H54 (cell line): ENCODE results near the gene DDX56.
"Not testable (repeated sequence)": the region's sequence is repeated elsewhere in the genome, so short reads cannot be mapped to it uniquely, and the experiment has no call there.

Experiments
- DNase-seq: peaks from one replicate; pipeline ENCODE4 v3.0.0; 2011; ENCODE audit warnings: low spot score, mixed read lengths; ENCODE audit not compliant: insufficient read length
- FAIRE-seq: peaks from 3 replicates; lab custom pipeline; 2011; peaks lifted over from hg19 to GRCh38; lab: Jason Lieb, UNC
- POLR2A ChIP-seq: IDR thresholded peaks from 2 replicates; pipeline ENCODE4 v1.6.1; 2011; ENCODE audit warnings: low read depth, mild to moderate bottlenecking, low read length

DDX56 gene

GRCh38 chr7:44607141-44608068, 33.7 kb upstream of the DDX56 start:
- DNase-seq = no peak
- TF ChIP-seq POLR2A = no peak
- no peak for FAIRE-seq

GRCh38 chr7:44606341-44607140, 32.8 kb upstream of the DDX56 start, which contains the start of gene OGDH:
Gene OGDH (plus strand): TSS chr7:44606627. CDS start chr7:44624344, 17,717 bp downstream.
- peak; percentile 97 for TF ChIP-seq POLR2A
- FAIRE-seq = peak; percentile 75
- peak; percentile 99 for DNase-seq

GRCh38 chr7:44604941-44605340, 31.2 kb upstream of the DDX56 start:
- DNase-seq = no peak
- FAIRE-seq = no peak
- TF ChIP-seq POLR2A = no peak

- no peak for DNase-seq
- FAIRE-seq = no peak
- no peak for TF ChIP-seq POLR2A
These were observed 29.5 kb upstream of the DDX56 start for GRCh38 chr7:44603193-44603592.

GRCh38 chr7:44602576-44602910, 28.8 kb upstream of the DDX56 start:
- no peak for FAIRE-seq
- TF ChIP-seq POLR2A = no peak

GRCh38 chr7:44599222-44599621, 25.5 kb upstream of the DDX56 start:
- DNase-seq = no peak
- no peak for FAIRE-seq
- TF ChIP-seq POLR2A = no peak

More at GRCh38 chr7:44602576-44602910, 28.8 kb upstream of the DDX56 start:
- no peak for DNase-seq

- FAIRE-seq, DNase-seq: not testable (repeated sequence)
These were observed 23.5 kb upstream of the DDX56 start for GRCh38 chr7:44597181-44597580.

GRCh38 chr7:44595934-44596635, 22.4 kb upstream of the DDX56 start:
- TF ChIP-seq POLR2A = no peak
- DNase-seq (no peak), FAIRE-seq (no peak)

- DNase-seq (no peak), FAIRE-seq (no peak)
- no peak for TF ChIP-seq POLR2A
These were observed 17.2 kb upstream of the DDX56 start for GRCh38 chr7:44590910-44591309.

GRCh38 chr7:44587843-44588711, 14.4 kb upstream of the DDX56 start:
- no peak for TF ChIP-seq POLR2A
- DNase-seq = no peak
- peak; percentile 71 for FAIRE-seq

- no peak for DNase-seq
- TF ChIP-seq POLR2A = no peak
- no peak for FAIRE-seq
These were observed 9.6 kb upstream of the DDX56 start for GRCh38 chr7:44583146-44583865.

- FAIRE-seq = peak; percentile 68
- DNase-seq = peak; percentile 99
These were observed 8.3 kb upstream of the DDX56 start, which contains the start of gene TMED4 for GRCh38 chr7:44581879-44582603. Gene TMED4 (minus strand): TSS chr7:44582231. CDS start chr7:44582206, 25 bp downstream.

More at GRCh38 chr7:44581879-44582603, 8.3 kb upstream of the DDX56 start, which contains the start of gene TMED4:
- peak; percentile 96 for TF ChIP-seq POLR2A
